ENCODE data around the gene GMPS. TPM values are rescaled to one million over a fixed set of nuclear protein-coding genes. Genes with fewer than 3 reads are reported as not detected.
"Not testable (repeated sequence)": the region's sequence is repeated elsewhere in the genome, so short reads cannot be mapped to it uniquely, and the experiment has no call there.

The GMPS gene
- total RNA-seq, 1 donor from 2014 or later, result 29.5 TPM

GRCh38 chr3:155852341-155852740 lies 18.1 kb upstream of the GMPS start:
- FAIRE-seq (no peak), DNase-seq (ENCODE audit: low read depth) (no peak)

GRCh38 chr3:155853214-155854140 lies 17.0 kb upstream of the GMPS start:
- DNase-seq (ENCODE audit: low read depth) (no peak), FAIRE-seq (no peak)
- Histone ChIP-seq H3K36me3 (ENCODE audit: control insufficient read depth, insufficient read depth, low read length) (no peaks in the 10 kb centered on the region), H3K4me3 (ENCODE audit: low read depth, low read length) (peak overlapping the region; percentile 93), H3K27me3 (ENCODE audit: control insufficient read depth, insufficient read depth, low read length) (no peaks in the 10 kb centered on the region)
- peak; percentile 20 for TF ChIP-seq CTCF (IDR thresholded peaks at IDR 0.05; ENCODE audit: insufficient read depth, low read length, severe bottlenecking)

More at GRCh38 chr3:155852341-155852740, 18.1 kb upstream of the GMPS start:
- peak overlapping the region; percentile 93 for H3K4me3 ChIP-seq (ENCODE audit: low read depth, low read length)
- TF ChIP-seq CTCF (IDR thresholded peaks at IDR 0.05; ENCODE audit: insufficient read depth, low read length, severe bottlenecking), result no peak
- peaks cover 1% of the 10 kb centered on the region for H3K36me3 ChIP-seq (ENCODE audit: control insufficient read depth, insufficient read depth, low read length)
- no peaks in the 10 kb centered on the region for H3K27me3 ChIP-seq (ENCODE audit: control insufficient read depth, insufficient read depth, low read length)

GRCh38 chr3:155854141-155854940 lies 16.1 kb upstream of the GMPS start, which contains the start of gene SLC33A1:
Gene SLC33A1, minus strand, starts transcription at chr3:155854427. Its CDS starts 430 bp downstream, at chr3:155853997.
- DNase-seq (ENCODE audit: low read depth) (peak; percentile 97), FAIRE-seq (peak; percentile 58)
- Histone ChIP-seq H3K36me3 (ENCODE audit: control insufficient read depth, insufficient read depth, low read length) (no peaks in the 10 kb centered on the region), H3K4me3 (ENCODE audit: low read depth, low read length) (peak within 1 kb of the TSS; percentile 93), H3K27me3 (ENCODE audit: control insufficient read depth, insufficient read depth, low read length) (no peaks in the 10 kb centered on the region)
- no peak for TF ChIP-seq CTCF (IDR thresholded peaks at IDR 0.05; ENCODE audit: insufficient read depth, low read length, severe bottlenecking)

- FAIRE-seq, result no peak
- no peak for TF ChIP-seq CTCF (IDR thresholded peaks at IDR 0.05; ENCODE audit: insufficient read depth, low read length, severe bottlenecking)
- no peak overlapping the region for H3K4me3 ChIP-seq (ENCODE audit: low read depth, low read length)
- DNase-seq (ENCODE audit: low read depth), result no peak
- no peaks in the 10 kb centered on the region for H3K27me3 ChIP-seq (ENCODE audit: control insufficient read depth, insufficient read depth, low read length)
- H3K36me3 ChIP-seq (ENCODE audit: control insufficient read depth, insufficient read depth, low read length), result no peaks in the 10 kb centered on the region
Measured at GRCh38 chr3:155859859-155860258, 10.6 kb upstream of the GMPS start.

GRCh38 chr3:155860424-155860823 lies 10.0 kb upstream of the GMPS start:
- not testable (repeated sequence) for FAIRE-seq; DNase-seq (ENCODE audit: low read depth); H3K4me3 ChIP-seq (ENCODE audit: low read depth, low read length); H3K27me3 ChIP-seq (ENCODE audit: control insufficient read depth, insufficient read depth, low read length); H3K36me3 ChIP-seq (ENCODE audit: control insufficient read depth, insufficient read depth, low read length)
